ENCODE measurements around the gene AUTS2. TPM values are rescaled to one million over a fixed set of nuclear protein-coding genes. Genes with fewer than 3 reads are reported as not detected.

The AUTS2 gene
- total and polyA plus RNA-seq, 10 of the 15 experiments (the other 5 are each of a cell fraction or from before 2014, with no cell fraction given): 6.4 to 55.6 (median 21.6) TPM

DNA sequence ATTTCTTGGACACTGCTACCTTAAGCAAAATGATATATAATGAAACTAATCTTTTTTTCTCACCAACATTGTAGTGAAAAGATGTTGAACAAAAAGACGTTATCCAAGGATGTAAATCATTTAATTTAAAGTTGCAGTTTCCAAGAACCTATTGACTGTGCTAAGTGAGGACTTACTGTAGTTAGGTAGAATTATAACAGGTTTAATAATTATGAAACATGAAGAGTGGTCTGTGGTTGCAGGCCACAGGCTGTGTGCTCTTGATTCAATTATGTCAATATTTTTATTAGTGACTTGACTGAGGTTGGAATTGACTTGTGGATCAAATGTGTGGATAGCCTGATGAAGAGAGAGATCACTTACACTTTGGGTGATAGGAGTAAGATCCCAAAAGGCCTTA is 478.1 kb downstream of the AUTS2 start:
- no peak overlapping the region for H2AFZ ChIP-seq (ENCODE audit: control insufficient read depth, low read depth, low read length)
- ChIA-PET RAD21 (ENCODE audit: unreplicated experiment) (interaction anchor here (1.6 kb wide), 1 partner anchor 10 kb away, joined by 6 read pairs; no protein-coding TSS in a partner anchor), POLR2A (interaction anchor here (0.6 kb wide), 2 partner anchors 25 to 79 kb away, joined by 3 to 5 read pairs; no protein-coding TSS in a partner anchor), CTCF (interaction anchor here (1.0 kb wide), 1 partner anchor 19 kb away, joined by 3 read pairs; no protein-coding TSS in a partner anchor), SMC1A (ENCODE audit: uncharacterized antibody, unreplicated experiment) (interaction anchor here (2.0 kb wide), 1 partner anchor 117 kb away, joined by 4 read pairs; no protein-coding TSS in a partner anchor)
- in situ Hi-C loops (cut with MboI) (no loop called here), intact Hi-C loops (cut with micrococcal nuclease; ENCODE audit: unreplicated experiment) (no loop called here)
- H3K36me3 ChIP-seq (ENCODE audit: control insufficient read depth in 2 of 2, insufficient read depth in 2 of 2, low read length in 1 of 2): no peaks in the 10 kb centered on the region
- DNase-seq (ENCODE audit: low read depth, low spot score) (no peak), ATAC-seq (peak; percentile 80), FAIRE-seq (no peak)
- H4K20me1 ChIP-seq (ENCODE audit: control insufficient read depth, insufficient read depth): no peaks in the 10 kb centered on the region; the same call in 1 of the 2 replicates
- WGBS (ENCODE audit: insufficient coverage, insufficient replicate concordance, low lambda C conversion rate, missing lambda C conversion rate): 31% methylated on average over 1 of the region's 1 CpG
- H3K4me1 ChIP-seq (ENCODE audit: control insufficient read depth, insufficient read depth, low read length): no peaks in the 10 kb centered on the region; the same call in 1 of the 2 replicates
- no peaks in the 10 kb centered on the region for H3K27me3 ChIP-seq (replicated peaks in 1 of 2; ENCODE audit: control insufficient read depth in 2 of 2, insufficient read depth in 2 of 2, low read length in 1 of 2)
- H3K4me3 ChIP-seq: no peak overlapping the region
- BruUV-seq (replicated peaks): no TSS peak
- no peak overlapping the region for H3K9ac ChIP-seq (ENCODE audit: control insufficient read depth, insufficient read depth, low read length)
- H3K27ac ChIP-seq (ENCODE audit: control insufficient read depth, insufficient read depth): no peak overlapping the region
- H3K4me2 ChIP-seq (ENCODE audit: control insufficient read depth, insufficient read depth): no peak overlapping the region
- no peaks in the 10 kb centered on the region; the same call in 2 of the 3 replicates for H3K9me3 ChIP-seq (replicated peaks; ENCODE audit: control insufficient read depth, insufficient read depth, low read length)
- TF ChIP-seq JUND (IDR thresholded peaks at IDR 0.05; ENCODE audit: low read depth, low read length) (no peak), RUNX3 (IDR thresholded peaks at IDR 0.05; ENCODE audit: low read length) (peak; percentile 45; the same call in 1 of the 2 replicates)
- H3K79me2 ChIP-seq (ENCODE audit: control insufficient read depth, insufficient read depth, low read length): no peaks in the 10 kb centered on the region

DNA sequence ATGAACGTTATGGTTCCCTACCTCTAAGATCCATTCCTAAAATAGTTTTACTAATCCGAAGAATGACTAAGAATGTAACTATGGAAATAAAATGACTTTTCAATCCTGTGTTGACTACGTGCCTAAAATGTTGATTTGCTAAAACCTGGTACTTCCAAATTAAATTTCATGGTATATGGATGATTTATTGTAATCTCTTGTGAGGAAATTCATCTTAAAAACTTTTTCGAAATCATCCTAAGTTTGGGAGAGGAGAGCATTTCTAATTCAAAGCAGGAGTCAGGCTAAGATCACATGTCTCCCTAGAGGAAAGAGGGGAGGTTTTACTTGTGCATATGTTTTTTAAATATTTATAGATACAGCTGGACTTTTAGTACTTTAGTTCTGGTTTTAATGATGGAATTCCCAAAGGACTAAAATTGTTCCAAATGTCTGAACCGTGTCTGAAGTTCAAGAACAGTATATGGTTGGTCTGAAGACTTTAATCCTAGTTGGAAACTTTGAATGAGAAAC is 483.9 kb downstream of the AUTS2 start:
- Histone ChIP-seq H3K79me2 (ENCODE audit: control insufficient read depth, insufficient read depth, low read length) (no peaks in the 10 kb centered on the region), H3K27me3 (replicated peaks in 1 of 2; ENCODE audit: control insufficient read depth in 2 of 2, insufficient read depth in 2 of 2, low read length in 1 of 2) (no peaks in the 10 kb centered on the region), H4K20me1 (ENCODE audit: control insufficient read depth, insufficient read depth) (no peaks in the 10 kb centered on the region; the same call in 1 of the 2 replicates), H2AFZ (ENCODE audit: control insufficient read depth, low read depth, low read length) (no peak overlapping the region), H3K4me3 (no peak overlapping the region), H3K27ac (ENCODE audit: control insufficient read depth, insufficient read depth) (no peak overlapping the region), H3K9me3 (replicated peaks; ENCODE audit: control insufficient read depth, insufficient read depth, low read length) (no peaks in the 10 kb centered on the region; the same call in 1 of the 3 replicates), H3K4me1 (ENCODE audit: control insufficient read depth, insufficient read depth, low read length) (no peaks in the 10 kb centered on the region), H3K9ac (ENCODE audit: control insufficient read depth, insufficient read depth, low read length) (no peak overlapping the region), H3K36me3 (ENCODE audit: control insufficient read depth in 2 of 2, insufficient read depth in 2 of 2, low read length in 1 of 2) (no peaks in the 10 kb centered on the region), H3K4me2 (ENCODE audit: control insufficient read depth, insufficient read depth) (no peak overlapping the region)
- WGBS (ENCODE audit: insufficient coverage, insufficient replicate concordance, low lambda C conversion rate, missing lambda C conversion rate): 18% methylated on average over 5 of the region's 5 CpGs
- RAD21 ChIA-PET (ENCODE audit: unreplicated experiment): no interaction called here
- POLR2A ChIA-PET: no interaction called here
- no TSS peak for BruUV-seq (replicated peaks)
- SMC1A ChIA-PET (ENCODE audit: uncharacterized antibody, unreplicated experiment): no interaction called here
- ATAC-seq (no peak), FAIRE-seq (no peak), DNase-seq (ENCODE audit: low read depth, low spot score) (no peak)
- intact Hi-C loops (cut with micrococcal nuclease; ENCODE audit: unreplicated experiment): no loop called here
- in situ Hi-C loops (cut with MboI): no loop called here
- CTCF ChIA-PET: no interaction called here
- TF ChIP-seq MTA3 (IDR thresholded peaks at IDR 0.05; ENCODE audit: borderline replicate concordance, low read length) (no peak), ZNF274 (IDR thresholded peaks at IDR 0.05; ENCODE audit: insufficient read depth, insufficient read length) (no peak), NFIC (IDR thresholded peaks at IDR 0.05; ENCODE audit: low read depth, low read length) (no peak), RCOR1 (conservative IDR thresholded peaks at IDR 0.05; ENCODE audit: low read depth, low read length) (no peak), KAT2A (conservative IDR thresholded peaks at IDR 0.05; ENCODE audit: control insufficient read depth, low read depth, low read length) (no peak), SIX5 (IDR thresholded peaks at IDR 0.05; ENCODE audit: low read depth, low read length, severe bottlenecking) (no peak), SREBF2 (IDR thresholded peaks at IDR 0.05; ENCODE audit: low read length) (no peak), SREBF1 (IDR thresholded peaks at IDR 0.05; ENCODE audit: low read length) (no peak), CHD2 (IDR thresholded peaks at IDR 0.05; ENCODE audit: borderline replicate concordance, low read depth, low read length) (no peak), NR2C1 (IDR thresholded peaks at IDR 0.05) (no peak), ZNF24 (IDR thresholded peaks at IDR 0.05) (no peak), HDGF (IDR thresholded peaks at IDR 0.05) (no peak), MTA2 (IDR thresholded peaks at IDR 0.05; ENCODE audit: low read depth) (no peak)
- TF ChIP-seq, protein P1, sequence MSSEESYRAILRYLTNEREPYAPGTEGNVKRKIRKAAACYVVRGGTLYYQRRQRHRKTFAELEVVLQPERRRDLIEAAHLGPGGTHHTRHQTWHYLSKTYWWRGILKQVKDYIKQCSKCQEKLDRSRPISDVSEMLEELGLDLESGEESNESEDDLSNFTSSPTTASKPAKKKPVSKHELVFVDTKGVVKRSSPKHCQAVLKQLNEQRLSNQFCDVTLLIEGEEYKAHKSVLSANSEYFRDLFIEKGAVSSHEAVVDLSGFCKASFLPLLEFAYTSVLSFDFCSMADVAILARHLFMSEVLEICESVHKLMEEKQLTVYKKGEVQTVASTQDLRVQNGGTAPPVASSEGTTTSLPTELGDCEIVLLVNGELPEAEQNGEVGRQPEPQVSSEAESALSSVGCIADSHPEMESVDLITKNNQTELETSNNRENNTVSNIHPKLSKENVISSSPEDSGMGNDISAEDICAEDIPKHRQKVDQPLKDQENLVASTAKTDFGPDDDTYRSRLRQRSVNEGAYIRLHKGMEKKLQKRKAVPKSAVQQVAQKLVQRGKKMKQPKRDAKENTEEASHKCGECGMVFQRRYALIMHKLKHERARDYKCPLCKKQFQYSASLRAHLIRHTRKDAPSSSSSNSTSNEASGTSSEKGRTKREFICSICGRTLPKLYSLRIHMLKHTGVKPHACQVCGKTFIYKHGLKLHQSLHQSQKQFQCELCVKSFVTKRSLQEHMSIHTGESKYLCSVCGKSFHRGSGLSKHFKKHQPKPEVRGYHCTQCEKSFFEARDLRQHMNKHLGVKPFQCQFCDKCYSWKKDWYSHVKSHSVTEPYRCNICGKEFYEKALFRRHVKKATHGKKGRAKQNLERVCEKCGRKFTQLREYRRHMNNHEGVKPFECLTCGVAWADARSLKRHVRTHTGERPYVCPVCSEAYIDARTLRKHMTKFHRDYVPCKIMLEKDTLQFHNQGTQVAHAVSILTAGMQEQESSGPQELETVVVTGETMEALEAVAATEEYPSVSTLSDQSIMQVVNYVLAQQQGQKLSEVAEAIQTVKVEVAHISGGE (CRISPR knock-in tag; IDR thresholded peaks at IDR 0.05): no peak

All from GM12878 (cell line).